HEK293T (cell line): Measurements from ENCODE around the gene GAK.

Experiments used
- ARNT ChIP-seq: fragments of 450-650 bp; IDR thresholded peaks from 2 replicates; pipeline ENCODE4 v1.6.1; 2017; ENCODE audit warnings: mild to moderate bottlenecking
- BHLHE40 ChIP-seq: fragments of 450-650 bp; IDR thresholded peaks from 2 replicates; pipeline ENCODE4 v1.6.1; 2016; ENCODE audit warnings: mild to moderate bottlenecking, moderate library complexity, borderline replicate concordance
- ELF4 ChIP-seq: fragments of 450-650 bp; IDR thresholded peaks from 2 replicates; pipeline ENCODE4 v1.6.1; 2017; ENCODE audit warnings: antibody characterized with exemption
- FOXA1 ChIP-seq: fragments of 450-650 bp; IDR thresholded peaks from 2 replicates; pipeline ENCODE4 v1.6.1; 2016; ENCODE audit warnings: mild to moderate bottlenecking
- FOXK2 ChIP-seq: fragments of 450-650 bp; IDR thresholded peaks from 2 replicates; pipeline ENCODE4 v1.6.1; 2016; ENCODE audit warnings: mild to moderate bottlenecking
- FOXM1 ChIP-seq: fragments of 450-650 bp; IDR thresholded peaks from 2 replicates; pipeline ENCODE4 v1.6.1; 2017; ENCODE audit warnings: mild to moderate bottlenecking, borderline replicate concordance
- HDGF ChIP-seq: fragments of 450-650 bp; IDR thresholded peaks from 2 replicates; pipeline ENCODE4 v1.6.1; 2017; ENCODE audit warnings: antibody characterized with exemption, borderline replicate concordance
- L3MBTL2 ChIP-seq: fragments of 450-650 bp; conservative IDR thresholded peaks from 2 replicates; pipeline ENCODE4 v1.6.1; 2016; ENCODE audit warnings: mild to moderate bottlenecking
- NFRKB ChIP-seq: fragments of 450-650 bp; IDR thresholded peaks from 2 replicates; pipeline ENCODE4 v1.6.1; 2016; ENCODE audit warnings: mild to moderate bottlenecking, moderate library complexity
- SP1 ChIP-seq: fragments of 450-650 bp; IDR thresholded peaks from 2 replicates; pipeline ENCODE4 v1.6.1; 2017
- TARDBP ChIP-seq: fragments of 450-650 bp; IDR thresholded peaks from 2 replicates; pipeline ENCODE4 v1.6.1; 2016
- ZNF384 ChIP-seq: fragments of 450-650 bp; IDR thresholded peaks from 2 replicates; pipeline ENCODE4 v1.6.1; 2016
- TF ChIP-seq, protein P1 (sequence below): fragments of 450-650 bp; IDR thresholded peaks from 2 replicates; pipeline ENCODE4 v1.6.1; 2016

DNA sequence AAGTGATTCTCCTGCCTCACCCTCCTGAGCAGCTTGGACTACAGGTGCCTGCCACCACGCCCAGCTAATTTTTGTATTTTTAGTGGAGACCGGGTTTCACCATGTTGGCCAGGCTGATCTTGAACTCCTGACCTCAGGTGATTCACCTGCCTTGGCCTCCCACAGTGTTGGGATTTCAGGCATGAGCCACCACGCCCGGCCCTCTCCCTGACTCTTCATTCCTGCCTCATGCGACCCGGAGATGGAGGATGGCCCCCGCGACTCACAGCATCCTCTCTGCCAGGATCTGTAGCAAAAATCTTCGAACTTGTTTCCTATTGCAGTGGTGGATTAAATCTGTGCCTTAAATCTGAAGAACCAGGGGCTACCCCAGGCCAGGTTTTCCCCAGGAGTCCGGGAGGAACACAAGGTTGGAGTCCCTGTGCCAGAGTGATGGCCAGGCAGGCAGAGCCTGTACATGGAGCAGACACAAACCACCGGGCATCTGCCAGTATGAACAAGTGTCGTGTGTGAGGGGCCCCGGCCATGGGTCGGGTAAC lies 117.7 kb downstream of the GAK start:
- TF ChIP-seq ELF4: no peak
- no peak for TF ChIP-seq FOXK2
- TF ChIP-seq L3MBTL2: no peak
- TF ChIP-seq, protein P1, sequence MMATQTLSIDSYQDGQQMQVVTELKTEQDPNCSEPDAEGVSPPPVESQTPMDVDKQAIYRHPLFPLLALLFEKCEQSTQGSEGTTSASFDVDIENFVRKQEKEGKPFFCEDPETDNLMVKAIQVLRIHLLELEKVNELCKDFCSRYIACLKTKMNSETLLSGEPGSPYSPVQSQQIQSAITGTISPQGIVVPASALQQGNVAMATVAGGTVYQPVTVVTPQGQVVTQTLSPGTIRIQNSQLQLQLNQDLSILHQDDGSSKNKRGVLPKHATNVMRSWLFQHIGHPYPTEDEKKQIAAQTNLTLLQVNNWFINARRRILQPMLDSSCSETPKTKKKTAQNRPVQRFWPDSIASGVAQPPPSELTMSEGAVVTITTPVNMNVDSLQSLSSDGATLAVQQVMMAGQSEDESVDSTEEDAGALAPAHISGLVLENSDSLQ: no peak
- no peak for TF ChIP-seq FOXA1
- no peak for TF ChIP-seq TARDBP
- no peak for TF ChIP-seq FOXM1
- TF ChIP-seq SP1: no peak
- TF ChIP-seq HDGF: no peak
- no peak for TF ChIP-seq BHLHE40
- no peak for TF ChIP-seq NFRKB
- no peak for TF ChIP-seq ZNF384
- no peak for TF ChIP-seq ARNT
